HG03469 (cell line): Measurements from ENCODE around the gene RRP9.

ENCODE experiments used
- ATAC-seq: cut with Tn5 transposase; IDR thresholded peaks from one replicate; pipeline ENCODE4 v1.9.1; 2021; ENCODE audit warnings: mild to moderate bottlenecking, moderate library complexity, moderate number of reproducible peaks; ENCODE audit not compliant: unreplicated experiment

The RRP9 gene

DNA sequence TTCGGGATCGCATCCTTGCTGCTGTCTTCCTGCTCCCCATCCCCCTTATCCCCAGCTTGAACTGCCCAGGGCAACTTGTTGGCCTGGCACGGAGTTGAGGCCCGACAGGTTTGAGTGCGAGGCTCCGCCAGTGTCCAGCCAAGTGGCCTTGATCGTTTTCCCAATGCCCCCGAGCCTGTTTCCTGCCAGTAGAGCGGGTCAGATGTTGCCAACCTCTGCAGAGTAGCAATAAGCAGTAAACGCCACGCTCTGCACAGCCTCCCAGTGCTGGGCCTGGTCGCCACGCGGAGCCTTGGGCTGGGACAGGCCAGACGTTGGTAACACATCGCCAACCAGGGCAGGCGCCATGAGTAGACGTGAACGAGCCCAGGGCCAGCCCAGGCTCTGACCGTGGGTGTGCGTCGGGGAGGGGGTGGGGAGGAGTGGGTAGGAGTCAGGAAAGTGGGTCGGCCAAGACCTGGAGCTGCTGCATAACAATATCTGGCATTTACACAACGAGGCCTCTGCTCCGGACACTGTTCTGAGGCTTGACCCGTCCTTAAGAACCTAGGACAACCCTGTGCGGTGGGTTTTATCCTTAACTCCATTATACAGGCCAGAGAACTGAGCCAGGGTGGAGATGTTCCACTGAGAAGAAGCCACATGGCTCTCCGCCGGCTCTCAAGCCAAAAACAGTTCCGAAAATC, 32.7 kb upstream of the RRP9 start:
- ATAC-seq, result no peak

GRCh38 chr3:51971350-51971749, 29.6 kb upstream of the RRP9 start:
- no peak for ATAC-seq

DNA sequence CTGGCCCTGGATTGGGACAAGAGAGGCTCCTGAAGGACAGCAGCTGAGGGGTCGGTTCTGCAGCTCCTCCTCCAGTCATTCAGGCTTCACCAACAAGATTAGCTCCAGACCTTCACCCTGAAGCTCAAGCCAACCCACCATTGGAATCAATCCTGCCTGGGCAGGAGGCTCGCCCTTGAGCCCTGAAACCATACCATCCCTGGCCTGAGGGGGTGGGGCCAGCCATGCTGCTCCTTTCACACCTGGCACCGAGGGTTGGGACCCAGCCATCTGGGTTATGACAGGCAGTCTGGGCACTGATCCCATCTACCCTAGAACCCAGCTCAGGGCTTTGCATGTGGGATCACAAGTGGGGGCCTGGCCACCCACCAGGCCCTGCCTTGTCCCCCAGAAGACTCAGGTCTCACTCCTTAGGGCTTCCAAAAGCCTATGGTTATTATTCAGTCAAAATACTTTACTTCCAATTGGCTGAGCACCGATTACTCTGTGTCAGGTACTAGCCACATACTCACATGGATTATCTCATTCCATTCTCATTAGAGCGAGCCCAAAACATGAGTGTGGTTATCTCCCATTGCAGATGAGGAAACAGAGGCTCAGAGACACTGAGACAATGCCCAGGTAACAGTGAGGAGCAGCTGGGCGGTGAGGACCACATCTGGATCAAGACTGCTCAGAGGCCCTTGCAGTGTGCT, 29.0 kb upstream of the RRP9 start:
- ATAC-seq, result no peak

- no peak for ATAC-seq
These were observed 28.1 kb upstream of the RRP9 start for GRCh38 chr3:51969841-51970240.

- no peak for ATAC-seq
These were observed 27.4 kb upstream of the RRP9 start for GRCh38 chr3:51968883-51969678.

- ATAC-seq, result no peak
These were observed 26.6 kb upstream of the RRP9 start for GRCh38 chr3:51968170-51968775.

- ATAC-seq, result no peak
These were observed 25.9 kb upstream of the RRP9 start, which contains the start of gene PCBP4 for GRCh38 chr3:51967384-51968169. TSS of gene PCBP4 (minus strand) at chr3:51967454. CDS start at chr3:51961240, 6,214 bp downstream.

- no peak for ATAC-seq
These were observed 25.2 kb upstream of the RRP9 start for GRCh38 chr3:51966922-51967383.

DNA sequence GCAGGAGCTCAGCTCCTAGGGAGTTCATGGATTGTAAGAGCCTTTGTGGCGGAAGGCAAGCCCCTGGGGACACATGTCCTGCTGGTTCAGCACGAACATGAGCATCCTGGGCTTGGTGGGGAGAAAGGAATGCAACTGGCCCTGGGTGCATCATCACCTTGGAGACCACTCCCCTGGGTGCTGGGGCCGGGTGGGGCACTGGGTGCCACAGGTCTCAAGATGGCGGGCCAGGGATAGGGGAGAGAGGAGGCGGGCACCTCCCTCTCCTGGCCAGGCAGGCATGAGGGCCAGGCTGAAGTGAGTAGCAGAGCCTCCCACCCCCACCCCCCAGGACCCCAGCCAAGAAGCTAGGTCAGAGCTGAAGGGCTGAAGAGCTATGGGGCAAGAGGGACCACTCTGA, 24.8 kb upstream of the RRP9 start:
- ATAC-seq, result no peak

- ATAC-seq, result no peak
These were observed 24.3 kb upstream of the RRP9 start for GRCh38 chr3:51966016-51966415.

DNA sequence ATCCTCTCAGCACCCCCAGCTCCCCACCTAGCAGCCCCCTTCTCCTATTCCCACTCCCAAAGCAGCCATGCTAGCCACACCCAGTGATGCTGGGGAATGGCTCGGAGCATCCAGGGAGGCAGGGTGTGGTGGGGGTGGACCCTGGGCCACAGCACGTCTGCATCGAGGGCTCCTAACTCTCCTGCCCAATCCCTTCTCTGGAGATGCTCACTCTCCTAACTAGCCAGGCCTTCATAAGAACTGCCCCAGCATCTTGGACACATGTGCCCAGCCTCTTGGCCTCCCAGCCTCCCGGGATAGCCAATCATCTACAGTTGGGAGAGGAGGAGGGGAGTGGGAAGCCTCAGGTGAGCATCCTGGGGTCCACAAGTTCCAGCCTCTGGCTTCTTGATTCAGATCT, 22.8 kb upstream of the RRP9 start:
- ATAC-seq, result no peak

DNA sequence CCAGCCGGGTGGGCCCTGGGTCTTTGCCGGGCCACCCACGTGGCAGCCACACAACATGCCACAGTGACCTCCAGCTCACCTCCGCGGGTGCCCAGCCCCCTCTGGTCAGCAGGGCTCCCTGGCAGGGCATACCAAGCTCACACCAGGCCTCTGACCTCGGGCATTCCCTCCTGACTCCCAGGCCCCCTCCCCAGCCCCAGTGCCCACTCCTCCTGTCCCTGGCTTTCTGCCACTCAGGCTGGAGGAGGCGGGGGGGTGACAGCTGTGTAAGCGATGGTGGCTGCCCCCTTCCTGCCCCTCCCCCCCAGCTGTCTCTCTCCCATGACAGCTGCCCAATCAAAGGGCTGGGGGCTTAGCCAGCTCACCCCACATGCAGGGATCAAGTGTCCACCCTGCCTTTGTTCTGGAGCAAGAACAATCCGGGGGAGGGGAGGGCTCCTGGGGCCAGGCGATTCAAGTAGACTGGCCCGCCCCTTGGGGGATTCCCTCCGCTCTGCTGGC, 22.3 kb upstream of the RRP9 start:
- ATAC-seq, result no peak

GRCh38 chr3:51962854-51963530, 21.3 kb upstream of the RRP9 start:
- ATAC-seq, result no peak

- no peak for ATAC-seq
These were observed 20.2 kb upstream of the RRP9 start for GRCh38 chr3:51961602-51962569.

DNA sequence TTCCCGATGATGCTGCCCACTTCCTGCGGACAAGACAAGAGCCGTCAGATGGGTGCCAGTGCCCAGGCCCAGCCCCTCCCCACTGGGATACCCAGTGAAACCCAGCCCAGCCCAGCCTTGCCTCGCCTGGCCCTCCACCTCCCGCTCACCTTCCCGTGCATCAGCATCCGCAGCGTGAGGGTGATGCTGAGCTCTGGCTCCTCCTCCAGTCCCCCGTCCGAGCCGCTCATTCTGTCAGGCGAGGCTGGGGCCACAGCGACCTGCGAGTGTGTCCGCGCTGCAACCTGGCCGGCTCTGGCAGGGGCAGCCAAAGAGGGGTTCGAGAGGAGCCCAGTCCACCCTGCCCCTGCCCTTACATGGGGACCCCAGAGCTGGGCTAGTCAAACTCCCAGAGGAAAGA, 19.3 kb upstream of the RRP9 start:
- ATAC-seq, result no peak

GRCh38 chr3:51960386-51960785, 18.7 kb upstream of the RRP9 start:
- no peak for ATAC-seq

GRCh38 chr3:51959651-51960050, 17.9 kb upstream of the RRP9 start:
- ATAC-seq, result no peak
